OCI-LY7 (cell line): ENCODE data around the gene FKBP1A. TPM values are rescaled to one million over a fixed set of nuclear protein-coding genes. Genes with fewer than 3 reads are reported as not detected.

Experiments
- BruUV-seq: library from RNA; stranded (reverse); fragments of 400-500 nt; replicated peaks from 2 replicates; lab custom pipeline; 2021; lab: Mats Ljungman, UMichigan
- CTCF ChIA-PET: fragments of 300-600 bp; sonication (Branson Sonifier 250); formaldehyde crosslinking; loops from one replicate; lab custom pipeline; 2022; ENCODE audit warnings: antibody characterized with exemption; ENCODE audit not compliant: unreplicated experiment; lab: Charles Lee
- POLR2A ChIA-PET: fragments of 300-600 bp; sonication (Branson Sonifier 250); formaldehyde crosslinking; loops from one replicate; lab custom pipeline; 2022; ENCODE audit warnings: antibody characterized with exemption; lab: Charles Lee
- DNase-seq: peaks from one replicate; pipeline ENCODE4 v3.0.0-alpha.2; 2015; ENCODE audit warnings: low spot score
- H2AFZ ChIP-seq: fragments of 200-600 bp; sonication (generic), shearing (Covaris generic); 2 replicates; pipeline ENCODE4 v1.6.1; 2014; ENCODE audit warnings: mild to moderate bottlenecking, antibody characterized with exemption, low read length, moderate library complexity
- H3K27ac ChIP-seq: fragments of 200-600 bp; sonication (generic); 2 replicates; pipeline ENCODE4 v1.5.1; 2014; ENCODE audit warnings: mixed run types, low read depth, mild to moderate bottlenecking, moderate library complexity, low read length, inconsistent platforms; ENCODE audit not compliant: poor library complexity, severe bottlenecking
- H3K36me3 ChIP-seq: fragments of 200-600 bp; sonication (generic); 2 replicates; pipeline ENCODE4 v1.6.1; 2014; ENCODE audit warnings: mild to moderate bottlenecking, antibody characterized with exemption, low read length, moderate library complexity, mixed read lengths; ENCODE audit not compliant: insufficient read depth
- H3K4me1 ChIP-seq: fragments of 200-600 bp; sonication (generic); 2 replicates; pipeline ENCODE4 v1.5.1; 2014; ENCODE audit warnings: mild to moderate bottlenecking, low read length; ENCODE audit not compliant: insufficient read depth, poor library complexity, severe bottlenecking
- H3K4me2 ChIP-seq: fragments of 200-600 bp; sonication (generic); 2 replicates; pipeline ENCODE4 v1.6.1; 2014; ENCODE audit warnings: mild to moderate bottlenecking, low read length
- H3K4me3 ChIP-seq: fragments of 200-600 bp; sonication (generic); 2 replicates; pipeline ENCODE4 v1.5.1; 2014; ENCODE audit warnings: mild to moderate bottlenecking, low read depth, low read length; ENCODE audit not compliant: poor library complexity, severe bottlenecking
- H3K79me2 ChIP-seq: fragments of 200-600 bp; sonication (generic); 2 replicates; pipeline ENCODE4 v1.6.1; 2016; ENCODE audit warnings: low read depth, mild to moderate bottlenecking, low read length, moderate library complexity, mixed read lengths; ENCODE audit not compliant: insufficient read depth
- H3K9me2 ChIP-seq: fragments of 200-600 bp; sonication (generic); 2 replicates; pipeline ENCODE4 v1.6.1; 2016; ENCODE audit warnings: mild to moderate bottlenecking, low read length, mixed read lengths; ENCODE audit not compliant: insufficient read depth
- H3K9me3 ChIP-seq: fragments of 200-600 bp; sonication (generic); 2 replicates; pipeline ENCODE4 v1.6.1; 2014; ENCODE audit warnings: mild to moderate bottlenecking, mixed run types, low read length, mixed read lengths
- H4K20me1 ChIP-seq: fragments of 200-600 bp; sonication (generic); 2 replicates; pipeline ENCODE4 v1.6.1; 2014; ENCODE audit warnings: mild to moderate bottlenecking, antibody characterized with exemption, low read length, moderate library complexity, mixed read lengths; ENCODE audit not compliant: insufficient read depth
- EZH2phosphoT487 ChIP-seq: fragments of 200-600 bp; sonication (generic); IDR thresholded peaks from 2 replicates; pipeline ENCODE4 v1.6.1; 2018; ENCODE audit warnings: low read depth, borderline replicate concordance, mild to moderate bottlenecking, mixed run types, antibody characterized with exemption, low read length, moderate library complexity, mixed read lengths
- intact Hi-C: fragments of 100-400 bp; cut with micrococcal nuclease; formaldehyde crosslinking; loops from one replicate; pipeline ENCODE4 v1.10.0; 2022; ENCODE audit not compliant: unreplicated experiment
- total RNA-seq, 2 experiments: library from RNA; depleted of rRNA in 1 of 2; stranded (reverse); fragments of >200 nt in 1 of 2; shearing (Covaris generic) in 1 of 2; gene quantifications; 2 replicates each; pipeline ENCODE4 v1.2.3, GENCODE V29; 2014 to 2022
- TF ChIP-seq, protein P1 (sequence below): fragments of 200-600 bp; sonication (generic); conservative IDR thresholded peaks from 2 replicates; pipeline ENCODE4 v1.5.1; 2014; ENCODE audit warnings: mild to moderate bottlenecking, antibody characterized with exemption, low read length, moderate library complexity, mixed read lengths

Gene FKBP1A
- total RNA-seq, 2 experiments from 2014 or later = 99.0 to 218 TPM

DNA sequence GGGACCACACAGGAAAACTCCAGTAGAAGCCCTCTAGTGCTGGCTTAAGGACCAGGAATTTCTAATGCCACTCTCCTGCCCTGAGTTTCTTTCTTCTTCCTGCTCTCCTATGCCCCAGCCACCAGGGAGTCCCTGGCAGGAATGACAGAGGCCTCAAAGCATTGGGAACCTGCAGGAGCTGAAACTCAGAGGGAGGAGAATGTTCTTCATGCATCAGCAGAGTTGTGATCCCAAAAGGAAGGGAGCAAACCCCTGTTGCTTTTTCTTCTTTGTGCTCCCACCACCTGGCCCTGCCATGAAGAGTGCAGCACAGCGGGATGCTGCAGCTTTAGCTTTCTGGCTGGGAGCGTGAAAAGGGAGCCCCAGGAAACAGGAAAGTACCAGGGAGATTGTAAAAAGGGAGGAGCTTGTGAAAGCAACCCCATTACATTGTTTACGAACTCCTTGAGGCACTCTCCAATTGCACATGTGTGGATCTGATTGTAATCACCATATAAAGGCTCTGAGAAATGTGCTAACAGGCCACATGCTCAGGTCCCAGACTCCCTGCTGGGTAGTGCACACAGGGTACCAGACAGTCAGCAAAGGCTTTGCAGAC lies 34.7 kb upstream of the FKBP1A start:
- POLR2A ChIA-PET = interaction anchor here (2.1 kb wide), 1 partner anchor 10 kb away, joined by 6 read pairs; no protein-coding TSS in a partner anchor
- CTCF ChIA-PET = no interaction called here
- BruUV-seq = no TSS peak

GRCh38 chr20:1426231-1426849 lies 33.5 kb upstream of the FKBP1A start:
- Histone ChIP-seq H3K4me2 (no peak overlapping the region), H3K4me3 (no peak overlapping the region), H4K20me1 (no peaks in the 10 kb centered on the region), H2AFZ (no peak overlapping the region), H3K4me1 (peaks cover 6% of the 10 kb centered on the region), H3K79me2 (no peaks in the 10 kb centered on the region), H3K36me3 (no peaks in the 10 kb centered on the region), H3K27ac (no peak overlapping the region), H3K9me2 (no peaks in the 10 kb centered on the region), H3K9me3 (no peaks in the 10 kb centered on the region)
- BruUV-seq = no TSS peak
- no peak for DNase-seq
- intact Hi-C loops = no loop called here
- ChIA-PET CTCF (interaction anchor here (0.5 to 1.1 kb wide), 2 partner anchors 12 to 38 kb away, joined by 3 read pairs; no protein-coding TSS in a partner anchor), POLR2A (interaction anchor here (2.1 kb wide), 1 partner anchor 12 kb away, joined by 6 read pairs; no protein-coding TSS in a partner anchor)
- no peak for TF ChIP-seq EZH2phosphoT487
- TF ChIP-seq, protein P1, sequence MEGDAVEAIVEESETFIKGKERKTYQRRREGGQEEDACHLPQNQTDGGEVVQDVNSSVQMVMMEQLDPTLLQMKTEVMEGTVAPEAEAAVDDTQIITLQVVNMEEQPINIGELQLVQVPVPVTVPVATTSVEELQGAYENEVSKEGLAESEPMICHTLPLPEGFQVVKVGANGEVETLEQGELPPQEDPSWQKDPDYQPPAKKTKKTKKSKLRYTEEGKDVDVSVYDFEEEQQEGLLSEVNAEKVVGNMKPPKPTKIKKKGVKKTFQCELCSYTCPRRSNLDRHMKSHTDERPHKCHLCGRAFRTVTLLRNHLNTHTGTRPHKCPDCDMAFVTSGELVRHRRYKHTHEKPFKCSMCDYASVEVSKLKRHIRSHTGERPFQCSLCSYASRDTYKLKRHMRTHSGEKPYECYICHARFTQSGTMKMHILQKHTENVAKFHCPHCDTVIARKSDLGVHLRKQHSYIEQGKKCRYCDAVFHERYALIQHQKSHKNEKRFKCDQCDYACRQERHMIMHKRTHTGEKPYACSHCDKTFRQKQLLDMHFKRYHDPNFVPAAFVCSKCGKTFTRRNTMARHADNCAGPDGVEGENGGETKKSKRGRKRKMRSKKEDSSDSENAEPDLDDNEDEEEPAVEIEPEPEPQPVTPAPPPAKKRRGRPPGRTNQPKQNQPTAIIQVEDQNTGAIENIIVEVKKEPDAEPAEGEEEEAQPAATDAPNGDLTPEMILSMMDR = no peak

More for the DNA sequence above, 34.7 kb upstream of the FKBP1A start:
- no peak overlapping the region for H3K4me3 ChIP-seq
- no peak overlapping the region for H3K27ac ChIP-seq
- no peak overlapping the region for H2AFZ ChIP-seq
- TF ChIP-seq, protein P1 = no peak
- TF ChIP-seq EZH2phosphoT487 = no peak
- no peak overlapping the region for H3K4me2 ChIP-seq
- no peaks in the 10 kb centered on the region for H3K36me3 ChIP-seq
- H4K20me1 ChIP-seq = no peaks in the 10 kb centered on the region
- no peaks in the 10 kb centered on the region for H3K79me2 ChIP-seq
- intact Hi-C loops = no loop called here
- no peaks in the 10 kb centered on the region for H3K9me3 ChIP-seq
- H3K4me1 ChIP-seq = peaks cover 15% of the 10 kb centered on the region
- H3K9me2 ChIP-seq = no peaks in the 10 kb centered on the region
- no peak for DNase-seq

- Histone ChIP-seq H3K36me3 (no peaks in the 10 kb centered on the region), H3K79me2 (no peaks in the 10 kb centered on the region), H3K9me3 (peaks cover 6% of the 10 kb centered on the region; the same call in 1 of the 2 replicates), H3K4me1 (no peaks in the 10 kb centered on the region), H4K20me1 (no peaks in the 10 kb centered on the region), H3K9me2 (no peaks in the 10 kb centered on the region), H3K4me3 (no peak overlapping the region), H3K4me2 (no peak overlapping the region), H2AFZ (no peak overlapping the region), H3K27ac (no peak overlapping the region)
- intact Hi-C loops = no loop called here
- TF ChIP-seq, protein P1 = no peak
- TF ChIP-seq EZH2phosphoT487 = no peak
- BruUV-seq = no TSS peak
- ChIA-PET POLR2A (interaction anchor here (1.0 kb wide), 1 partner anchor 11 kb away, joined by 4 read pairs; no protein-coding TSS in a partner anchor), CTCF (no interaction called here)
- DNase-seq = no peak
These were observed 31.5 kb upstream of the FKBP1A start for GRCh38 chr20:1424336-1424735.
